RWPE1 (cell line): ENCODE data around the gene MFRP.

Experiments
- CTCF ChIA-PET: fragments of 350-600 bp; sonication (Branson Sonifier 250); formaldehyde crosslinking; extraction: SDS; loops from one replicate; lab custom pipeline; 2021; lab: Yijun Ruan, JAX
- POLR2A ChIA-PET: fragments of 400-600 bp; formaldehyde crosslinking; extraction: SDS; loops from one replicate; lab custom pipeline; 2020; ENCODE audit warnings: antibody characterized with exemption; ENCODE audit not compliant: low non-redundant PET; lab: Yijun Ruan, JAX
- DNase-seq: peaks from one replicate; pipeline ENCODE4 v3.0.0; 2012; ENCODE audit warnings: low spot score
- H3K27ac ChIP-seq: fragments of 450-650 bp; 2 replicates; pipeline ENCODE4 v1.5.1; 2017
- TF ChIP-seq, protein P1 (sequence below): fragments of 450-650 bp; conservative IDR thresholded peaks from 2 replicates; pipeline ENCODE4 v1.5.1; 2017; ENCODE audit warnings: low read depth, mild to moderate bottlenecking

Gene MFRP

DNA sequence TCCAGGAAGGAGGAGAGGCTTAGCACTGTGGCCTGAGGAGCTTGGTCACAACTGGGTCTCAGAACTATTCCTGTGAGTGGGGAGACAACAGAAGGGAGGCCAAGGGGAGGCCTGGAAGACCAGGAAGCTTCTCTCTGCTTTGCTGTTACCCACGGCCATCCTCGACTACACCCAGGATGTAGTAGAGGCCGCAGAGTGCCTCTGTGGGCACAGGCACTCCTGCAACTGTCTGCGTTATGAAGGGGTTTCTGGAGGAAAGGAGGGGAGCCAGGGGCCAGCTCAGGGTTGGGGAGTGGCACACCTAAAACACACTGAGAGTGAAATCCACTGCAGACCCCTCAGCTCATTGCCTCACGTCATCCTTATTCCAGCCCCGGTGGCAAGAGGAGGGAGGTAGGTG, 3.8 kb upstream of the MFRP start:
- H3K27ac ChIP-seq, result no peak overlapping the region
- CTCF ChIA-PET, result interaction anchor here (0.6 to 1.2 kb wide), 4 partner anchors 11 to 758 kb away, joined by 3 to 4 read pairs (median 3); no protein-coding TSS in a partner anchor
- POLR2A ChIA-PET, result no interaction called here
- no peak for DNase-seq
- TF ChIP-seq, protein P1, sequence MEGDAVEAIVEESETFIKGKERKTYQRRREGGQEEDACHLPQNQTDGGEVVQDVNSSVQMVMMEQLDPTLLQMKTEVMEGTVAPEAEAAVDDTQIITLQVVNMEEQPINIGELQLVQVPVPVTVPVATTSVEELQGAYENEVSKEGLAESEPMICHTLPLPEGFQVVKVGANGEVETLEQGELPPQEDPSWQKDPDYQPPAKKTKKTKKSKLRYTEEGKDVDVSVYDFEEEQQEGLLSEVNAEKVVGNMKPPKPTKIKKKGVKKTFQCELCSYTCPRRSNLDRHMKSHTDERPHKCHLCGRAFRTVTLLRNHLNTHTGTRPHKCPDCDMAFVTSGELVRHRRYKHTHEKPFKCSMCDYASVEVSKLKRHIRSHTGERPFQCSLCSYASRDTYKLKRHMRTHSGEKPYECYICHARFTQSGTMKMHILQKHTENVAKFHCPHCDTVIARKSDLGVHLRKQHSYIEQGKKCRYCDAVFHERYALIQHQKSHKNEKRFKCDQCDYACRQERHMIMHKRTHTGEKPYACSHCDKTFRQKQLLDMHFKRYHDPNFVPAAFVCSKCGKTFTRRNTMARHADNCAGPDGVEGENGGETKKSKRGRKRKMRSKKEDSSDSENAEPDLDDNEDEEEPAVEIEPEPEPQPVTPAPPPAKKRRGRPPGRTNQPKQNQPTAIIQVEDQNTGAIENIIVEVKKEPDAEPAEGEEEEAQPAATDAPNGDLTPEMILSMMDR, result no peak

DNA sequence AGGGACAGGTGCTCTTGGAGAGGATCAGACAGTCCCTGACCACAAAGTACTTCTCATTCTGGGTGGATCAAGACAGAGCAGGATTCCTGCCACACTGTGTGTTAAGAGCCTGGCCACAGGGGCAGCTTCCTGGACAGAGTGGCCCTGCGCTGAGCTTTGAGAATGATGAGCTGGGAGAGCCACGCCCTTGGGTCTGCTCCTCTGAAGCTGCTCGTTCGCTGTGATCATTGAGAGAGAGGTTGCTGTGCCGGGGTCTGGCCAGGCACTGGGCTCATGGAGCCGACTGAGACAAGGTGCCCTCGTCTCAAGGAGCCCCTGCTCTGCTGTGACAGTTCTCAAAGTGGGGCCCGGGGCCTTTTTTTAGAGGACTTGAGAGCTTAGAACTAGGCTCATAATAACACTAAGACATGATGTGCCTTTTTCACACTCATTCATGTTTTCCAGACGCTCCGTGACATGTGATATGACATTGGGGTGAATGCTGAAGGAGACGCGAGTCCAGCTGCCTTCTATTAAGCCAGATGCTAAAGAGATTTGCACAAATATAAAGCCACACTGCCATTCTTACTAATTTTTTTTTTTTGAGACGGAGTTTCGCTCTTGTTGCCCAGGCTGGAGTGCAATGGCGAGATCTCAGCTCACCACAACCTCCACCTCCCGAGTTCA, 1.6 kb upstream of the MFRP start:
- CTCF ChIA-PET, result interaction anchor here (0.6 to 5.5 kb wide), 4 partner anchors 8 to 1966 kb away, joined by 3 to 26 read pairs (median 4); no protein-coding TSS in a partner anchor
- no peak for DNase-seq
- H3K27ac ChIP-seq, result no peak overlapping the region
- TF ChIP-seq, protein P1, result no peak
- POLR2A ChIA-PET, result no interaction called here

DNA sequence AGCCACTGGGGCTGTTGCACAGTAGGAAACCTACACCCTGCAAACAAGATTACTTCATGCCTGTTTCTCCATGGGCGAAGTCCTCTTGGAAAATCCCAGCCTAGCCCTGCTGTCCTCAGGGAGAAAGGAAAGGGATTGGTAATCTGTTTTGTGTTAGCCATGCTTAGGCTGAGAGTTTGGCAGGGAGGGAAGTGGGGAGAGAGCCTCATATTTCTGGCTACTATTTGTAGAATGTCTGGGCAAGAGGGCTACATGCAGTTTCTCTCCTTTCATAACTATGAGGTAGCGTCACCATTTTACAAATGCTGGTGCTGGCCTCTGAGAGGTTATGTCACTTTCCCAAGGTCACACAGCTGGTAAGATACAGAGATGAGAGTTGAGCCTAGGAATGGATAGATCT, 737 bp upstream of the MFRP start:
- no peak for DNase-seq
- POLR2A ChIA-PET, result no interaction called here
- CTCF ChIA-PET, result interaction anchor here (0.8 to 5.5 kb wide), 2 partner anchors 9 kb away, joined by 3 to 26 read pairs; no protein-coding TSS in a partner anchor
- TF ChIP-seq, protein P1, result no peak
- H3K27ac ChIP-seq, result no peak overlapping the region

DNA sequence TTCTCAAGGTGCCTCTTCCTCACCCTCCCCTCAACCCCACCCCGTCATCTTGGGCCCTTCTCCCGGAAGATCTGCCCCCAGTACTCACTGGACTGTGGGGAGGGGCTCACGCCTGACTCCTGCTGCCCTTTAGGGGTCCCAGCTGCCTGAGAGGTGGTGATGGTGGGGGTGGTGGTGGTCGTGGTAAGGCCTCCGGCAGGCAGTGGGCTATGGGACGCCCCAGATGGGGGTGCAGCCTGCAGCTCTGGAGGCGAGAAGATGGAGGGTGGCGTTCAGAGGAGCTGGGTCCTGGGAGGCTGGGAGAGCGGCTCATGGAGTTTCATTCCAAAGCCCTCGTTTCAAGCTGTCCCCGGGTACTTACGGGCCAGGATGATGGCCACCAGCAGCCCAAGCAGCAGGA, 820 bp downstream of the MFRP start:
- ChIA-PET POLR2A (no interaction called here), CTCF (interaction anchor here (1.1 to 5.5 kb wide), 3 partner anchors 11 to 129 kb away, joined by 3 to 26 read pairs (median 6); no protein-coding TSS in a partner anchor)
- TF ChIP-seq, protein P1, result no peak

DNA sequence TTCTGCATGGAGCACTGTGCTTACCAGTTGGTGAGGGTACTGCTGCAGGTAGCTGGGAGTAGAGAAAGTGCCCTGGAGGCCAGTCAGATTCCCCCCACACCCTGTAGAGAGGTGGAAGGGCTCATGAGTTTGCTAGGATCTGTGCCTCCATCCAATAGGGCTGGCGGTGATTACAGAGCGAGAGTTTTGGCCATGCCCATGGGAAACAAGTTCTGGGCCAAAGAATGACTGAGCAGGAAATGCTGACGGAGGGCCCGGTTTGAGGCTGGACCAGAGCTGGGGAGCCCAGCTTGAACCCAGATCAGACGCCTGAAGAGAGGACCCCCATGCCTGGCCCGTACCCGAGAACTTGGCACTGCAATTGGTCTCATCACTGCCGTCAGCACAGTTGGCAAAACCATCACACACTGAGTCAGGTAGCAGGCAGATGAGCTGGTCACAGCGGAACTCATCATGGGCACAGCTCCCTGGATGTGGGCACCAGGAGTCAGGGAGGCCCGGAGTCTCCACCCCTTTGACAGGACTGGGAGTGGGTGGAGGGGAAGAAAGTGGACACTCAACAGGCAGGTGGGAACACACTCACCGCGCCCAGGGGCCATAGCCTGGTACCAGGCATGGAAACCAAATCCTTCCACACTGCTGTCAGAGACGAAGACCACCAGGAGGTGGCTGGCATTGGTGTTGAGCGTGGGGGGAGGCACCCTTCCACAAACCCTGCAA, 2.1 kb downstream of the MFRP start:
- CTCF ChIA-PET, result interaction anchor here (0.7 to 5.5 kb wide), 3 partner anchors 12 to 250 kb away, joined by 3 to 26 read pairs (median 4); no protein-coding TSS in a partner anchor

More for the DNA sequence above, 820 bp downstream of the MFRP start:
- no peak overlapping the region for H3K27ac ChIP-seq
- DNase-seq, result no peak

DNA sequence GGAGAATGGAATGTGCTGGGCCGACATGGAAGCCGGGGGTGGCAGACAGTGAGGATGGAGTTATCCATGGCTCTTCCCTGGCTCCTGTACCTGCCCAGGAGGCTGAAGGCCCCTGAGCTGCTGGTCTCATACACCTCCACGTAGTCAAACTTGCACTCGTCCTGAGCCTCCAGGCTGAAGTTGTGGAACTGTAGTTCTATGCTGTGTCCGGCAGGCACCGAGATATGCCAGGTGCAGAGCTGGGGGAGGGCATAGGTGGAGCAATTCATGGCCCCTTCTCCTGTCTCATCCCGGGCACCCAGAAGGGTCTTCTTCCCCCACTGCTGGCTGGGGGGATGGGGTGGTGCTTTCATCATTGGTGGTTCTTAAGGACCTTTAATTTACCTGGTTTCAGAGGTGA, 2.8 kb downstream of the MFRP start:
- CTCF ChIA-PET, result interaction anchor here (0.7 to 5.5 kb wide), 4 partner anchors 13 to 249 kb away, joined by 3 to 26 read pairs (median 4); no protein-coding TSS in a partner anchor
- H3K27ac ChIP-seq, result no peak overlapping the region
- TF ChIP-seq, protein P1, result no peak
- DNase-seq, result no peak
- POLR2A ChIA-PET, result no interaction called here

More for the DNA sequence above, 2.1 kb downstream of the MFRP start:
- TF ChIP-seq, protein P1, result no peak
- no peak overlapping the region for H3K27ac ChIP-seq
- no peak for DNase-seq
- POLR2A ChIA-PET, result no interaction called here
